ENCODE results near the gene NAMPT. TPM values are rescaled to one million over a fixed set of nuclear protein-coding genes. Genes with fewer than 3 reads are reported as not detected.

Gene NAMPT
- polyA plus RNA-seq, 3 donors: 71.3 to 358 (median 133) TPM

DNA sequence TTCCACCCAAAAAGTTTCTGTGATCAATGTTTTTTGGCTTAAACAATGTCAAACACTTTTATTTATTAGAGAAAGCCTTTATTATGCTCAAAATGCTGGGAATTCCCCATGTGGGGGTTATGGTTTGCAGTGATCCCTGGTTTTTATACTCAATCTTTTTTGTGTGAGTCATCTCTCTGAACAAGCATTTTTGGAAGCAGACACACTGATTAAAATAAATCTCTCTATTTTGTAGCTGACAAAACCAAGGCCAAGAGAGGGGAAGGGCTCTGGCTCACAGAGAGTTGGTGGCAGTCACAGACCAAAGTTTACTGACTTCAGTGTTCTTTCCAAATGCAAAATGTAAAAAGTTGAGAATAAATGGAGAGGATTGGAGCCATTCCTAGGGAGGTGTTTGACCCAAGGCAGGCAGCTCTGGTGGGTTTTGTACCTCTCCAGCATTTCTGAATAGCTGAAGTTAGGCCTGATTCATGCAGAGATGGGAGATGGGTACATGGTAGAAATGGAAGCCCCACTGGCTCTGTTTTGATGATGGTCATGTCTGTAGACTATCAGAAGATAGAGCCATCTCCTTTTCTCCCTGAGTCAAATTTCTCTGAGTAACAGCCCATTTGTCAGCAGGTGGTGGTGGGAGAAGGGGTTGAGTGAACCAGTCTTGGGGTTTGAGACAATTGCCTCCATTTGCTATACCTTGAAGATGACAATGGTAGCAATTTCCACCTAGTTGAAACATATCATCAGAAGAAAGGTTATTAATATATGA lies 45.4 kb upstream of the NAMPT start:
- Histone ChIP-seq H3K4me3 (replicated peaks in 1 of 3; ENCODE audit: low read depth in 2 of 3, low read length in 3 of 3) (no peak overlapping the region), H3K27me3 (ENCODE audit: control insufficient read depth in 2 of 2, insufficient read depth in 2 of 2, low read length in 2 of 2) (no peaks in the 10 kb centered on the region), H4K20me1 (ENCODE audit: insufficient read depth, low read length) (no peaks in the 10 kb centered on the region), H3K79me2 (ENCODE audit: insufficient read depth, low read length) (no peaks in the 10 kb centered on the region), H2AFZ (ENCODE audit: insufficient read depth, low read depth, low read length, poor library complexity, severe bottlenecking) (no peak overlapping the region), H3K27ac (ENCODE audit: low read depth in 1 of 2, low read length in 2 of 2) (no peak overlapping the region), H3K9me3 (replicated peaks in 1 of 2; ENCODE audit: control insufficient read depth in 1 of 2, insufficient read depth in 1 of 2, low read length in 2 of 2) (no peaks in the 10 kb centered on the region), H3K4me2 (replicated peaks; ENCODE audit: extremely low read depth, low read length, poor library complexity, severe bottlenecking) (no peak overlapping the region), H3K4me1 (ENCODE audit: control insufficient read depth in 1 of 2, insufficient read depth in 2 of 2, low read length in 2 of 2) (no peaks in the 10 kb centered on the region), H3K36me3 (replicated peaks in 1 of 2; ENCODE audit: control insufficient read depth in 1 of 2, insufficient read depth in 2 of 2, low read length in 2 of 2) (no peaks in the 10 kb centered on the region), H3K9ac (ENCODE audit: insufficient read depth, low read length, poor library complexity, severe bottlenecking) (no peak overlapping the region)
- intact Hi-C loops (cut with micrococcal nuclease): no loop called here
- Mint-ChIP-seq H3K27ac (peak overlapping the region in 1 of 7 donors; percentile 18), H3K9me3 (peaks cover 0 to 5% (median 1%) of the 10 kb centered on the region in 7 donors), H3K4me1 (no peaks in the 10 kb centered on the region), H3K4me3 (no peak overlapping the region), H3K27me3 (ENCODE audit: low read depth in 3 of 3) (peaks cover 3 to 9% (median 5%) of the 10 kb centered on the region in 3 donors), H3K36me3 (no peaks in the 10 kb centered on the region)
- DNase-seq: peak in 1 of 3 donors; percentile 57
- TF ChIP-seq CTCF (IDR thresholded peaks at IDR 0.05): no peak

- Histone ChIP-seq H3K4me1 (ENCODE audit: control insufficient read depth in 1 of 2, insufficient read depth in 2 of 2, low read length in 2 of 2) (no peaks in the 10 kb centered on the region), H3K27ac (ENCODE audit: low read depth in 1 of 2, low read length in 2 of 2) (no peak overlapping the region), H4K20me1 (ENCODE audit: insufficient read depth, low read length) (no peaks in the 10 kb centered on the region), H3K9ac (ENCODE audit: insufficient read depth, low read length, poor library complexity, severe bottlenecking) (no peak overlapping the region), H3K9me3 (replicated peaks in 1 of 2; ENCODE audit: control insufficient read depth in 1 of 2, insufficient read depth in 1 of 2, low read length in 2 of 2) (no peaks in the 10 kb centered on the region), H3K4me3 (replicated peaks in 1 of 3; ENCODE audit: low read depth in 2 of 3, low read length in 3 of 3) (no peak overlapping the region), H2AFZ (ENCODE audit: insufficient read depth, low read depth, low read length, poor library complexity, severe bottlenecking) (no peak overlapping the region), H3K4me2 (replicated peaks; ENCODE audit: extremely low read depth, low read length, poor library complexity, severe bottlenecking) (no peak overlapping the region), H3K27me3 (ENCODE audit: control insufficient read depth in 2 of 2, insufficient read depth in 2 of 2, low read length in 2 of 2) (no peaks in the 10 kb centered on the region), H3K36me3 (replicated peaks in 1 of 2; ENCODE audit: control insufficient read depth in 1 of 2, insufficient read depth in 2 of 2, low read length in 2 of 2) (no peaks in the 10 kb centered on the region), H3K79me2 (ENCODE audit: insufficient read depth, low read length) (no peaks in the 10 kb centered on the region)
- Mint-ChIP-seq H3K36me3 (no peaks in the 10 kb centered on the region), H3K4me3 (no peak overlapping the region), H3K4me1 (no peaks in the 10 kb centered on the region), H3K27ac (no peak overlapping the region), H3K27me3 (ENCODE audit: low read depth in 3 of 3) (peaks cover 3 to 9% (median 5%) of the 10 kb centered on the region in 3 donors), H3K9me3 (peaks cover 0 to 6% (median 1%) of the 10 kb centered on the region in 7 donors)
- TF ChIP-seq CTCF (IDR thresholded peaks at IDR 0.05): no peak
- no CpG with 5 or more reads among the region's 1 CpG for whole genome bisulfite sequencing (ENCODE audit: insufficient coverage)
- no peak for DNase-seq
- intact Hi-C loops (cut with micrococcal nuclease): no loop called here
Observed at GRCh38 chr7:106329408-106329807, 44.6 kb upstream of the NAMPT start.

All from CD14-positive monocyte (primary cell).